ENCODE results near the gene TET1. TPM values are rescaled to one million over a fixed set of nuclear protein-coding genes. Genes with fewer than 3 reads are reported as not detected.
"Not testable (repeated sequence)": the region's sequence is repeated elsewhere in the genome, so short reads cannot be mapped to it uniquely, and the experiment has no call there.

The TET1 gene
- total RNA-seq, 2 experiments from 2014 or later, result 3.0 to 3.7 TPM

GRCh38 chr10:68705548-68705947 lies 145.4 kb downstream of the TET1 start:
- H3K27ac Mint-ChIP-seq, result no peak overlapping the region
- H3K4me3 Mint-ChIP-seq, result no peak overlapping the region
- no peaks in the 10 kb centered on the region for H3K4me1 Mint-ChIP-seq
- ChIA-PET CTCF (no interaction called here), POLR2A (no interaction called here)
- H3K36me3 Mint-ChIP-seq (ENCODE audit: low read depth), result no peaks in the 10 kb centered on the region
- no peak for DNase-seq
- peaks cover 1% of the 10 kb centered on the region for H3K27me3 Mint-ChIP-seq
- H3K9me3 Mint-ChIP-seq, result no peaks in the 10 kb centered on the region

- CTCF ChIA-PET, result interaction anchor here (0.7 to 2.1 kb wide), 2 partner anchors 12 to 378 kb away, joined by 3 to 6 read pairs; no protein-coding TSS in a partner anchor
Observed at GRCh38 chr10:68708987-68709386, 148.8 kb downstream of the TET1 start.

GRCh38 chr10:68713065-68713464 lies 152.9 kb downstream of the TET1 start:
- H3K4me3 Mint-ChIP-seq; H3K27ac Mint-ChIP-seq; H3K4me1 Mint-ChIP-seq; DNase-seq; POLR2A ChIA-PET; H3K9me3 Mint-ChIP-seq; H3K36me3 Mint-ChIP-seq (ENCODE audit: low read depth); H3K27me3 Mint-ChIP-seq: not testable (repeated sequence)
- CTCF ChIA-PET, result interaction anchor here (0.7 kb wide), 1 partner anchor 125 kb away, joined by 3 read pairs; no protein-coding TSS in a partner anchor

More at GRCh38 chr10:68708987-68709386, 148.8 kb downstream of the TET1 start:
- POLR2A ChIA-PET; H3K4me1 Mint-ChIP-seq; H3K27ac Mint-ChIP-seq; H3K27me3 Mint-ChIP-seq; H3K4me3 Mint-ChIP-seq; H3K36me3 Mint-ChIP-seq (ENCODE audit: low read depth); DNase-seq; H3K9me3 Mint-ChIP-seq: not testable (repeated sequence)

GRCh38 chr10:68717435-68717834 lies 157.3 kb downstream of the TET1 start:
- Mint-ChIP-seq H3K27ac (no peak overlapping the region), H3K9me3 (no peaks in the 10 kb centered on the region), H3K4me1 (peaks cover 11% of the 10 kb centered on the region), H3K36me3 (ENCODE audit: low read depth) (peaks cover 10% of the 10 kb centered on the region), H3K27me3 (no peaks in the 10 kb centered on the region), H3K4me3 (no peak overlapping the region)
- ChIA-PET POLR2A (no interaction called here), CTCF (interaction anchor here (1.4 kb wide), 1 partner anchor 383 kb away, joined by 3 read pairs; no protein-coding TSS in a partner anchor)
- no peak for DNase-seq

- no peaks in the 10 kb centered on the region for H3K27me3 Mint-ChIP-seq
- CTCF ChIA-PET, result interaction anchor here (1.2 kb wide), 2 partner anchors 13 to 299 kb away, joined by 4 to 5 read pairs; no protein-coding TSS in a partner anchor
- no peaks in the 10 kb centered on the region for H3K9me3 Mint-ChIP-seq
Observed at GRCh38 chr10:68720793-68721672, 160.9 kb downstream of the TET1 start, which contains the start of gene CCAR1. CCAR1 (plus strand) TSS chr10:68721239; CDS start chr10:68722505, 1,266 bp downstream.

GRCh38 chr10:68721673-68722335 lies 161.7 kb downstream of the TET1 start:
- no peak for DNase-seq
- Mint-ChIP-seq H3K36me3 (ENCODE audit: low read depth) (peaks cover 33% of the 10 kb centered on the region), H3K27ac (peak overlapping the region; percentile 94), H3K4me1 (peaks cover 21% of the 10 kb centered on the region), H3K9me3 (no peaks in the 10 kb centered on the region), H3K4me3 (peak overlapping the region; percentile 99), H3K27me3 (no peaks in the 10 kb centered on the region)
- CTCF ChIA-PET, result interaction anchor here (1.2 to 1.4 kb wide), 3 partner anchors 12 to 300 kb away, joined by 3 to 5 read pairs (median 4); no protein-coding TSS in a partner anchor
- POLR2A ChIA-PET, result interaction anchor here (0.7 kb wide), 1 partner anchor 1597 kb away, joined by 5 read pairs; no protein-coding TSS in a partner anchor

More at GRCh38 chr10:68720793-68721672, 160.9 kb downstream of the TET1 start, which contains the start of gene CCAR1:
- peak within 1 kb of the TSS; percentile 99 for H3K4me3 Mint-ChIP-seq
- H3K36me3 Mint-ChIP-seq (ENCODE audit: low read depth), result peaks cover 29% of the 10 kb centered on the region
- peaks cover 21% of the 10 kb centered on the region for H3K4me1 Mint-ChIP-seq
- POLR2A ChIA-PET, result interaction anchor here (0.7 kb wide), 1 partner anchor 1598 kb away, joined by 5 read pairs; no protein-coding TSS in a partner anchor
- DNase-seq, result peak; percentile 98
- H3K27ac Mint-ChIP-seq, result peak within 1 kb of the TSS; percentile 99

GRCh38 chr10:68725016-68725415 lies 164.9 kb downstream of the TET1 start:
- Mint-ChIP-seq H3K4me1 (peaks cover 27% of the 10 kb centered on the region), H3K27ac (no peak overlapping the region), H3K4me3 (no peak overlapping the region), H3K27me3 (no peaks in the 10 kb centered on the region), H3K9me3 (no peaks in the 10 kb centered on the region), H3K36me3 (ENCODE audit: low read depth) (peaks cover 49% of the 10 kb centered on the region)
- DNase-seq, result no peak
- POLR2A ChIA-PET, result interaction anchor here (0.6 to 0.7 kb wide), 2 partner anchors 23 to 66 kb away, joined by 3 to 5 read pairs; no protein-coding TSS in a partner anchor
- CTCF ChIA-PET, result interaction anchor here (0.6 to 1.0 kb wide), 4 partner anchors 10 to 758 kb away, joined by 3 to 4 read pairs (median 3); no protein-coding TSS in a partner anchor

GRCh38 chr10:68727146-68727545 lies 167.0 kb downstream of the TET1 start:
- Mint-ChIP-seq H3K4me3 (no peak overlapping the region), H3K36me3 (ENCODE audit: low read depth) (peaks cover 51% of the 10 kb centered on the region), H3K27me3 (no peaks in the 10 kb centered on the region), H3K4me1 (peaks cover 21% of the 10 kb centered on the region), H3K9me3 (no peaks in the 10 kb centered on the region), H3K27ac (no peak overlapping the region)
- DNase-seq, result no peak
- ChIA-PET POLR2A (interaction anchor here (0.5 kb wide), 1 partner anchor 44 kb away, joined by 3 read pairs; no protein-coding TSS in a partner anchor), CTCF (interaction anchor here (0.6 kb wide), 1 partner anchor 111 kb away, joined by 4 read pairs; no protein-coding TSS in a partner anchor)

GRCh38 chr10:68732651-68733050 lies 172.5 kb downstream of the TET1 start:
- DNase-seq, result no peak
- peaks cover 52% of the 10 kb centered on the region for H3K36me3 Mint-ChIP-seq (ENCODE audit: low read depth)
- no peak overlapping the region for H3K4me3 Mint-ChIP-seq
- no peak overlapping the region for H3K27ac Mint-ChIP-seq
- POLR2A ChIA-PET, result no interaction called here
- H3K4me1 Mint-ChIP-seq, result peaks cover 7% of the 10 kb centered on the region
- no peaks in the 10 kb centered on the region for H3K9me3 Mint-ChIP-seq
- CTCF ChIA-PET, result no interaction called here
- H3K27me3 Mint-ChIP-seq, result no peaks in the 10 kb centered on the region

- CTCF ChIA-PET, result interaction anchor here (0.5 to 1.8 kb wide), 3 partner anchors 10 to 492 kb away, joined by 3 to 5 read pairs (median 4); partner anchors contain the start of gene CCAR1
- no peak overlapping the region for H3K27ac Mint-ChIP-seq
- H3K27me3 Mint-ChIP-seq, result no peaks in the 10 kb centered on the region
- DNase-seq, result no peak
- peaks cover 8% of the 10 kb centered on the region for H3K4me1 Mint-ChIP-seq
- H3K4me3 Mint-ChIP-seq, result no peak overlapping the region
- no peaks in the 10 kb centered on the region for H3K9me3 Mint-ChIP-seq
- H3K36me3 Mint-ChIP-seq (ENCODE audit: low read depth), result peaks cover 57% of the 10 kb centered on the region
- POLR2A ChIA-PET, result no interaction called here
Observed at GRCh38 chr10:68734349-68734748, 174.2 kb downstream of the TET1 start.

GRCh38 chr10:68735119-68735518 lies 175.0 kb downstream of the TET1 start:
- ChIA-PET CTCF (interaction anchor here (0.5 to 1.8 kb wide), 3 partner anchors 11 to 492 kb away, joined by 3 to 5 read pairs (median 4); partner anchors contain the start of gene CCAR1), POLR2A (no interaction called here)
- H3K4me3 Mint-ChIP-seq, result no peak overlapping the region
- no peaks in the 10 kb centered on the region for H3K9me3 Mint-ChIP-seq
- peaks cover 58% of the 10 kb centered on the region for H3K36me3 Mint-ChIP-seq (ENCODE audit: low read depth)
- no peaks in the 10 kb centered on the region for H3K27me3 Mint-ChIP-seq
- H3K27ac Mint-ChIP-seq, result no peak overlapping the region
- DNase-seq, result no peak
- H3K4me1 Mint-ChIP-seq, result peaks cover 8% of the 10 kb centered on the region

- H3K27me3 Mint-ChIP-seq, H3K4me1 Mint-ChIP-seq, H3K4me3 Mint-ChIP-seq, POLR2A ChIA-PET, H3K27ac Mint-ChIP-seq, DNase-seq, H3K9me3 Mint-ChIP-seq: not testable (repeated sequence)
- peaks cover 57% of the 10 kb centered on the region for H3K36me3 Mint-ChIP-seq (ENCODE audit: low read depth)
- CTCF ChIA-PET, result interaction anchor here (0.8 kb wide), 1 partner anchor 18 kb away, joined by 3 read pairs; no protein-coding TSS in a partner anchor
Observed at GRCh38 chr10:68735739-68736138, 175.6 kb downstream of the TET1 start.
